ENCODE data around the gene RBM8A. TPM values are rescaled to one million over a fixed set of nuclear protein-coding genes. Genes with fewer than 3 reads are reported as not detected.

The RBM8A gene
- polyA plus RNA-seq, 1 of the 3 experiments (the other 2 are of a cell fraction), result 236 TPM

- DNase-seq, result no peak
- POLR2A ChIA-PET, result interaction anchor here (2.8 kb wide), 1 partner anchor 26 kb away, joined by 9 read pairs; the partner anchor contains the start of gene RBM8A
Observed at GRCh38 chr1:145953861-145954260, 26.6 kb upstream of the RBM8A start.

GRCh38 chr1:145952903-145953302 is 25.6 kb upstream of the RBM8A start:
- Histone ChIP-seq H2AFZ (ENCODE audit: low read depth) (no peak overlapping the region), H3K36me3 (replicated peaks in 1 of 2; ENCODE audit: control insufficient read depth in 1 of 2, insufficient read depth in 2 of 2, low read length in 1 of 2) (peaks cover 4 to 14% of the 10 kb centered on the region in 2 experiments), H3K27me3 (ENCODE audit: insufficient read depth) (no peaks in the 10 kb centered on the region), H4K20me1 (ENCODE audit: insufficient read depth) (no peaks in the 10 kb centered on the region; the same call in 1 of the 2 replicates), H3K4me1 (ENCODE audit: control insufficient read depth in 1 of 2, insufficient read depth in 2 of 2, low read depth in 1 of 2, low read length in 1 of 2) (peaks cover 15 to 23% of the 10 kb centered on the region in 2 experiments; a peak in 3 of 4 replicates), H3K4me2 (no peak overlapping the region), H3K27ac (ENCODE audit: low read depth in 2 of 2, low read length in 1 of 2) (no peak overlapping the region), H3K9ac (no peak overlapping the region), H3K9me3 (no peaks in the 10 kb centered on the region), H3F3A (replicated peaks; ENCODE audit: insufficient read depth) (peaks cover 14% of the 10 kb centered on the region), H3K79me2 (ENCODE audit: insufficient read depth) (peaks cover 95% of the 10 kb centered on the region), H3K4me3 (ENCODE audit: low read depth in 2 of 2, low read length in 1 of 2) (no peak overlapping the region), H3K9me2 (no peaks in the 10 kb centered on the region)
- CTCF ChIA-PET, result interaction anchor here (1.6 to 4.1 kb wide), 3 partner anchors 10 to 61 kb away, joined by 3 to 17 read pairs (median 4); partner anchors contain the start of genes ANKRD34A and POLR3GL
- DNase-seq, result no peak
- TF ChIP-seq ELF1 (IDR thresholded peaks at IDR 0.05) (no peak), GABPA (IDR thresholded peaks at IDR 0.05; ENCODE audit: low read depth) (no peak), CHD2 (IDR thresholded peaks at IDR 0.05; ENCODE audit: low read length, partially characterized antibody) (no peak), RXRA (IDR thresholded peaks at IDR 0.05; ENCODE audit: borderline replicate concordance, low read depth) (no peak), EZH2phosphoT487 (IDR thresholded peaks at IDR 0.05; ENCODE audit: borderline replicate concordance, low read depth) (no peak), YY1 (IDR thresholded peaks at IDR 0.05; ENCODE audit: low read depth) (no peak)
- 99% methylated on average over 3 of the region's 3 CpGs for WGBS (ENCODE audit: low lambda C conversion rate)
- POLR2A ChIA-PET, result interaction anchor here (2.8 kb wide), 1 partner anchor 25 kb away, joined by 9 read pairs; the partner anchor contains the start of gene RBM8A

More at GRCh38 chr1:145953861-145954260, 26.6 kb upstream of the RBM8A start:
- Histone ChIP-seq H3K79me2 (ENCODE audit: insufficient read depth) (peaks cover 86% of the 10 kb centered on the region), H4K20me1 (ENCODE audit: insufficient read depth) (no peaks in the 10 kb centered on the region; the same call in 1 of the 2 replicates), H2AFZ (ENCODE audit: low read depth) (no peak overlapping the region), H3K27ac (ENCODE audit: low read depth in 2 of 2, low read length in 1 of 2) (no peak overlapping the region), H3K27me3 (ENCODE audit: insufficient read depth) (no peaks in the 10 kb centered on the region), H3F3A (replicated peaks; ENCODE audit: insufficient read depth) (peaks cover 23% of the 10 kb centered on the region), H3K9ac (no peak overlapping the region), H3K9me2 (no peaks in the 10 kb centered on the region), H3K4me1 (ENCODE audit: control insufficient read depth in 1 of 2, insufficient read depth in 2 of 2, low read depth in 1 of 2, low read length in 1 of 2) (peaks cover 21 to 28% of the 10 kb centered on the region in 2 experiments; a peak in 3 of 4 replicates), H3K9me3 (no peaks in the 10 kb centered on the region), H3K4me3 (ENCODE audit: low read depth in 2 of 2, low read length in 1 of 2) (no peak overlapping the region), H3K36me3 (replicated peaks in 1 of 2; ENCODE audit: control insufficient read depth in 1 of 2, insufficient read depth in 2 of 2, low read length in 1 of 2) (peaks cover 4 to 8% of the 10 kb centered on the region in 2 experiments), H3K4me2 (no peak overlapping the region)
- CTCF ChIA-PET, result interaction anchor here (1.4 to 4.1 kb wide), 5 partner anchors 11 to 62 kb away, joined by 3 to 17 read pairs (median 5); partner anchors contain the start of genes ANKRD34A, POLR3GL and RBM8A
- 92% methylated on average over 6 of the region's 6 CpGs for WGBS (ENCODE audit: low lambda C conversion rate)
- TF ChIP-seq, protein P1, sequence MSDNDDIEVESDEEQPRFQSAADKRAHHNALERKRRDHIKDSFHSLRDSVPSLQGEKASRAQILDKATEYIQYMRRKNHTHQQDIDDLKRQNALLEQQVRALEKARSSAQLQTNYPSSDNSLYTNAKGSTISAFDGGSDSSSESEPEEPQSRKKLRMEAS (IDR thresholded peaks at IDR 0.05; ENCODE audit: low read depth), result no peak
- TF ChIP-seq EZH2phosphoT487 (IDR thresholded peaks at IDR 0.05; ENCODE audit: borderline replicate concordance, low read depth), result no peak

- Histone ChIP-seq H3K4me3 (ENCODE audit: low read depth in 2 of 2, low read length in 1 of 2) (no peak overlapping the region), H3K79me2 (ENCODE audit: insufficient read depth) (peaks cover 99% of the 10 kb centered on the region), H3K9me2 (no peaks in the 10 kb centered on the region), H3K4me1 (ENCODE audit: control insufficient read depth in 1 of 2, insufficient read depth in 2 of 2, low read depth in 1 of 2, low read length in 1 of 2) (peaks cover 15 to 21% of the 10 kb centered on the region in 2 experiments; a peak in 3 of 4 replicates), H3F3A (replicated peaks; ENCODE audit: insufficient read depth) (peaks cover 8% of the 10 kb centered on the region), H4K20me1 (ENCODE audit: insufficient read depth) (no peaks in the 10 kb centered on the region; the same call in 1 of the 2 replicates), H3K27me3 (ENCODE audit: insufficient read depth) (no peaks in the 10 kb centered on the region), H3K4me2 (no peak overlapping the region), H3K9ac (no peak overlapping the region), H2AFZ (ENCODE audit: low read depth) (no peak overlapping the region), H3K36me3 (replicated peaks in 1 of 2; ENCODE audit: control insufficient read depth in 1 of 2, insufficient read depth in 2 of 2, low read length in 1 of 2) (peaks cover 11 to 25% of the 10 kb centered on the region in 2 experiments), H3K9me3 (no peaks in the 10 kb centered on the region), H3K27ac (ENCODE audit: low read depth in 2 of 2, low read length in 1 of 2) (no peak overlapping the region)
- DNase-seq, result no peak
- TF ChIP-seq TEAD4 (IDR thresholded peaks at IDR 0.05; ENCODE audit: borderline replicate concordance, insufficient read depth) (no peak), POLR2AphosphoS5 (IDR thresholded peaks at IDR 0.05; ENCODE audit: low read depth, low read length) (no peak), EP300 (IDR thresholded peaks at IDR 0.05; ENCODE audit: borderline replicate concordance in 1 of 2, low read depth in 1 of 2, low read length in 1 of 2) (no peak)
- 86% methylated on average over 1 of the region's 1 CpG for WGBS (ENCODE audit: low lambda C conversion rate)
- ChIA-PET CTCF (no interaction called here), POLR2A (no interaction called here)
Observed at GRCh38 chr1:145951526-145951925, 24.2 kb upstream of the RBM8A start.

Data from SK-N-SH (cell line).